GM21576 (cell line): ENCODE measurements around the gene BCO2.
"Not testable (repeated sequence)": the region's sequence is repeated elsewhere in the genome, so short reads cannot be mapped to it uniquely, and the experiment has no call there.

ENCODE experiments used
- ATAC-seq: cut with Tn5 transposase; IDR thresholded peaks from one replicate; pipeline ENCODE4 v1.9.1; 2021; ENCODE audit warnings: mild to moderate bottlenecking, moderate library complexity; ENCODE audit not compliant: unreplicated experiment

The BCO2 gene, protein sequence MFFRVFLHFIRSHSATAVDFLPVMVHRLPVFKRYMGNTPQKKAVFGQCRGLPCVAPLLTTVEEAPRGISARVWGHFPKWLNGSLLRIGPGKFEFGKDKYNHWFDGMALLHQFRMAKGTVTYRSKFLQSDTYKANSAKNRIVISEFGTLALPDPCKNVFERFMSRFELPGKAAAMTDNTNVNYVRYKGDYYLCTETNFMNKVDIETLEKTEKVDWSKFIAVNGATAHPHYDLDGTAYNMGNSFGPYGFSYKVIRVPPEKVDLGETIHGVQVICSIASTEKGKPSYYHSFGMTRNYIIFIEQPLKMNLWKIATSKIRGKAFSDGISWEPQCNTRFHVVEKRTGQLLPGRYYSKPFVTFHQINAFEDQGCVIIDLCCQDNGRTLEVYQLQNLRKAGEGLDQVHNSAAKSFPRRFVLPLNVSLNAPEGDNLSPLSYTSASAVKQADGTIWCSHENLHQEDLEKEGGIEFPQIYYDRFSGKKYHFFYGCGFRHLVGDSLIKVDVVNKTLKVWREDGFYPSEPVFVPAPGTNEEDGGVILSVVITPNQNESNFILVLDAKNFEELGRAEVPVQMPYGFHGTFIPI

GRCh38 chr11:112174789-112175598 is at the start of gene BCO2:
Gene BCO2, plus strand, starts transcription at chr11:112175512. Its CDS starts 90 bp downstream, at chr11:112175602.
- no peak for ATAC-seq

- ATAC-seq = no peak
Observed at GRCh38 chr11:112127056-112127455, 48.3 kb upstream of the BCO2 start.

DNA sequence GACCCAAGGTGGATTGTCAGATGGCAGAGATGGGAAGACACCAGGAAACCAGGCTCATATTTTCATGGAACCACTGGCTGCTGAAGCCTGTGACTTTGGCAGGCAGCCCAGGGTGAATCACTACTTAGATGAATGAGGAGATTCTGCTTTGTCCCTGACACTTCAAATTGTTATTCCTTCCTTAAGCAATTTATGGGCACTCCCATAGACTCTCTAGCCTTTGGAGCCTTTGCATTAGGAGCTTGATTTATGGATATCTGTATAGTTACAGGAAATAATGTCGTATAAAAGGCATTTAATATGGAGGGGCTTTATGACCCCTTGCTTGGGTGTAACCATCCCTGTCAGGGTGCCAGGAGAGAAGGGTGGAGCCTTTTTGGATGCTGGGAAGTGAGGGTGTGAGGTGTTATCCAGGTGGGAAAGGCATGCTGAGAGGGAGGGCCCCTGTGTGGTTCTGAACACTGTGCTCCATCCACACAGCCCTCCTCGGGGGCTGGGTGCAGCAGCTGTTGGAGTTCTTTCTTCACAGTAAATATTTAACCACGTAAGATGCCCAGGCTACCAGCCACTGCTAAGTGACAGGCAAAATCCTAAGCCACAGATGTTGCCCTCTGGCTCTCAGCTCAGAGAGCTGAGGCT is 46.7 kb upstream of the BCO2 start:
- ATAC-seq = no peak

DNA sequence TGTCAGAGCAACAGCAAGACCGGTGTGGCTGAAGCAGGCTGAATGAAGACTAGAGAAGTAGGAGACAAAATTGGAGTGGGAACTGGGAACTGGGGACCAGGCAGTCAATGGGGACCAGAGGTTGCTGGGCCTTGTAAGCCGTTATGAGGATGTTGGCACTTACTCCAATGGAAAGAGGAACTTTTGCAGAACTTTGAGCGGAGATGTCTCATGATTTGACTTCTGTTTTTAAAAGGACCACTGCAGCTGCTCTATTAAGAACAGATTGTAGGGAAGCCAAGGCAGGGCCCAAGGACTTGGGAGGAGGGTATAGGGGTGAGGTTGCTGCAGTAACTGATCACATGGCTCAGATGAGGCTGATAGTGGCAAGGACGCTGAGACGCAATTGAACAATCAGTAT is 45.7 kb upstream of the BCO2 start:
- no peak for ATAC-seq

- ATAC-seq = no peak
Observed at GRCh38 chr11:112132737-112133136, 42.6 kb upstream of the BCO2 start.

DNA sequence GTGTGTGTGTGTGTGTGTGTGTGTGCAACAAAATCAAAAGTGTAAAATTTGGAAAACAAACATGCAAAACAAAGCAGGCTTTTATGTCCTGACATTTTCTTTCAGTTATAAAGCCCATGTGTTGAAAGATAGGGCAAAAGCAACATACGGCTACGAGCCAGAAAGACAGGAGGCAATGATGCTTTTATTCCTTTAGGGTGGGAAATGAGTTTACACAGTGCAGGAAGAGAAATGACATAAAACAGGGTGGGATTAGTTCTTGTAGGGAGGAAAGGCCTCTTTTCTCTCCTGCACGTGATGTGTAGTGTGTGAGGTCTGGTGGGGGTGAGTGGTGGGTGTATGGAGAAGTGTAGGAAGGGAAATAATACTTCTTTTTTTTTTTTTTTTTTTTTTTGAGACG is 40.8 kb upstream of the BCO2 start:
- no peak for ATAC-seq

- ATAC-seq = no peak
Observed at GRCh38 chr11:112143597-112143996, 31.7 kb upstream of the BCO2 start.

GRCh38 chr11:112150517-112150916 is 24.8 kb upstream of the BCO2 start:
- ATAC-seq = no peak

DNA sequence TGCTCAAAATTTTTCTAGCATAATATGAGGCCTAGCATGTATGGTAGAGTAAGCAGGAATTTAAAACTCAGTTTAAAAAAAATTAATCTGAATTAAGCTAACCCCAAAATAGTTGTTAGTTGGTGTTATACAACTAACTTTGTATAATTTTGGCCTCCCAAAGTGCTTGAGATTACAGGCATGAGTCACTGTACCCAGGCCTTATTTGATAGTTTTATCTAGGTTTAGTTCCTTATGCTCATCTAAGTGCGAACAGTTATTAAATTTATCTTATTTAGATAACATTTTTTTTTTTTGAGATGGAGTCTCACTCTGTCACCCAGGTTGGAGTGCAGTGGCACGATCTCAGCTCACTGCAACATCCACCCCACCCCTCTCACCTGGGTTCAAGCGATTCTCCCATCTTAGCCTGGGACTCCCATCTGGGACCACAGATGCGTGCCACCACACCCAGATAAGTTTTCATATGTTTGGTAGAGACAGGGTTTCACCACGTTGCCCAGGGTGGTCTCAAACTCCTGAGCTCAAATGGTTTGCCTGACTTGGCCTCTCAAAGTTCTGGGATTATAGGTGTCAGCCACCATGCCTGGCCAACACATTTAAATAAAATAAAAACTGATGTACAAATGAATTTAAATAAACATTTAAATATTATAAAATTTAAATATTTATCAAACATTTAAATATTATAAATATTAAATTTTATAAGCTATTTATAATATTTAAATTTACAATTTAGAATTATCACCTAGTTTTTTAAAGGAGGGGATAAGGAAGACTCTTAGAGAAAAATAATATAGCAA is 19.0 kb upstream of the BCO2 start:
- no peak for ATAC-seq

- no peak for ATAC-seq
Observed at GRCh38 chr11:112156956-112157766, 18.2 kb upstream of the BCO2 start.

DNA sequence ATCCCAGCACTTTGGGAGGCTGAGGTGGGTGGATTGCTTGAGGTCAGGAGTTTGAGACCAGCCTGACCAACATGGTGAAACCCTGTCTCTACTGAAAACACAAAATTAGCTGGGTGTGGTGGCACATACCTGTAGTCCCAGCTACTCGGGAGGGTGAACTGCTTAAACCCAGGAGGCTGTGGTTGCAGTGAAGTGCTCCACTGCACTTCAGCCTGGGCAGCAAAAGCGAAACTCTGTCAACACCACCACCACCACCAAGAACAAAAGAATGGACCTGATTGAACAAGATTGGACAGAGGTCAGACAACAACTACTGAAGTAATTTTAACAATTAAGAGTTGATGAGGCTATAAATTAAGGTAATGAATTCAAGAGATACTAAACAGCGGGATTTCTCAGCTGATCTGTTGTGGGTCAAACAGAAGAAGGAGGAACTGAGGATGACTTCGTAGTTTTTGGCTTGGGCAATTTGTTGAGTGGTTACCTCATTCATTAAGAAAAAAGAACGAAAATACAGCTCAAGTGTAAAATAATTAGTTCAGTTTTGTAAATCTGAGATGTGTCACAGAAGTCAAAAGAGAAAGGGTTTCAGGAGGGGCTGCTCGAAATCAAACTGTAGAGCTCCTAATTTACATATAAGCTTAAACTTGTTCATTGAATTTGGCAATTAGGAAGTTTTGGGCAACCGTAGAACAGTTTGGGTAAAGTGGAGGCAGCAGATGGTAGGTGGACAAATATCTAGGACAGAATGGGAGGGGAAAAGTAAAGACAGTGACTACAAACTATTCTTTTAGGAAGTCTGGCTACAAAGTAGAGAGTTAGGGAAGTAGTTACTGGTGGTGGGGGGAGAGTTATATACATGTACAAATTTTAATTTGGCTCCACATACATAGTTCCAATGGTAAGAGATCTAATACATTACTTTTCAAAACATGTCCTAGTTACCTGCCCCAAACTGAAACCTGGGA is 15.9 kb upstream of the BCO2 start:
- no peak for ATAC-seq

GRCh38 chr11:112160091-112160848 is 15.0 kb upstream of the BCO2 start:
- ATAC-seq = no peak

DNA sequence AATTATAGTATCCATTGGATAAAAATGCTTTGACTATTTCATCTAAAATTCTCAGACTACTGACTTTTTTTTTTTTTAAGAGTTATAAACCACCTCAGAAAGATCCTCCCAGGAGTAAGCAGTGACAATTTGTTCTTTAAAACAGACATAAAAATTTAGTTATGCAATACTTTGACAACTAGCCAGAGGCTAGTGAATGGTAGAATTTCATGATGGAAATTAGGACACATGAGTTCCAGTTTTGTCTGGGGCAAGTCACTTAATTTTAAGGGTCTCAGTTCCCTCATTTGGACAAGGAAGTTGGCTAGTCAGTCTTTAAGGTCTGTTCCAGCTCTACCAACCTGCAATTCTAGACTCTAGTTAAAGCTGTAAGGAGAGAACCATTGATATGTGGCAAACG is 14.3 kb upstream of the BCO2 start:
- ATAC-seq = no peak

DNA sequence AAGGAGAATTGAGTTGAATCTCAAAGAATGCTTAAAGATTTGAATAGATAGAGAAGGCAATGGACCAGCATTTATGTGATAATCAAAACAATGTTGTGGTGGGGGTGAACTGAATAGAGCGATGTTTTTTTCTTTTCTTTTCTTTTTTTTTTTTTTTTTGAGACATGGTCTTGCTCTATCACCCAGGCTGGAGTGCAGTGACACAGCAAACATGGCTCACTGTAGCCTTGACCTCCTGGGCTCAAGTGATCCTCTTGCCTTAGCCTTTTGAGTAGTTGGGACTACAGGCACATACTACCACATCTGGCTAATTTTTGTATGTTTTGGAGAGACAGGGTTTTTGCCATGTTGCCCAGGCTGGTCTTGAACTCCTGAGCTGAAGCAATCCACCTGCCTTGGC is 13.1 kb upstream of the BCO2 start:
- not testable (repeated sequence) for ATAC-seq

DNA sequence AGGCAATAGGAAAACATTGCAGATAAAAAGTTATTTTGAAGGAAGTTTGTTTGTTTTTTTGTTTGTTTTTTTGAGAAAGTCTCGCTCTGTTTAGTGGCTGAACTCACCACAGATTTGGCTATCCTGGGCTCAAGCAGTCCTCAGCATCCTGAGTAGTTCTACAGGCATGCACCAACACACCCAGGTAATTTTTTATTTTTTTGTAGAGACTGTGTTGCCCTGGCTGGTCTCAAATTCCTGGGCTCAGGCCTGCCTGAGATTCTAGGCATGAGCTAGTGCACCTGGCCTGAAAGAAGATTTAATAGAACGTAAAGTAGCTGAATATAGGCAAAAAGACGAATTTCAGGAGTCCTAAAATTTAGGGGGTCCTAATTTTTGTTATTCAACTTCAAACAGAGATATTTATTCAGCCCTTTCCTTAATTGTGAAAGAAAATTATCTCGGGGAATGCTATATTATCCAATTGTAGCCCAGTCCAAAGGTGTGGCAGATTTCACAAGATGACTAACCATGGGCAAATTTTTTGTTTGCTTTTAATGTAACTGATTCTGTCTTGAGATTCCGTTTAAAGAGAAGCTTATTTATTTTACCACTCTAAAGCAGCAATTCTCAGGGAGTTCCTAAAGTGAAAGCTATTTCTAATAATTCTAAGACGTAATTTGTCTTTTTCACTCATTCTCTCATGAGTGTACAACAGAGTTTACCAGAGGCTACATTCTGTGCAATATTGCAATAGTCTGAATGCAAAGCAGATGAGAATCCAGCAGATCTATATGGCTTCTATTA is 12.4 kb upstream of the BCO2 start:
- ATAC-seq = no peak

DNA sequence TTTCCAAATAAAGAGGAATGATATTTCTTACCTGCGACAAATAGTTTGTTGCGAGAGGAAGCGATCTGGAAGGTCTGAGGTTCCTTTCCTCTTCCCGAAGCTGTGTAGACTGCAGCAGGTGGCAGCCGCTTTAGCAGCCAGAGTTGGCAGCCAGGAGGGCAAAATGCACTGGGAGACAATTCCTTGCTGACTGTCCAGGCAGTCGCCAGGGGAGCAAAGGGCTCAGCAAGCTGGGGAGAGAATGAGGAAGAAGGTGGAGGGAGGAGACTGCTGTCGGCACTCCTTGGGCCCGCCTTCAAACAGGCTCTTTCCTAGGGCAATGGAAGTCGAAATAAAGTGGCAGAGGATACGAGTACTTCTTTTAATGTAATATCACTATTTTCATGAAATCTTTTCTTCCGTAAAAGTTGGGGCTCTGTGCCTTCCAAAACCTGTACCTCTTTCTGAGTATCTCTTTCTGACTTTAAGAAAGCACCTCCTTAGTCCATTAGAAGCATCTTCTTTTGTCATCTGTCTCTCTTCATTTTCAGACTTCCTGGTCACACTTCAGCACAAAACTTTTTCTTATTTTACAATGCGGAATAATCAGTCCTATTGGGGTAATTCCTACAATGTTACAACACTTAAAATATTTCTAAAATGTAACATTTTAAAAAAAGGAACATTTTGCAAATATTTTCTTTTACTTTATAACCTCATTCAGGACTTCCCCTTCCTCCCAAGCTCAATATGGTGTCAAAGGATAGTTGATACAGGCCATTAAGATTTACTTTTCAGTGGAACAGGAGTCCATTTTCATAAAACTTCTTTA is 11.2 kb upstream of the BCO2 start, which contains the start of gene IL18:
IL18 (minus strand) TSS at position 220 of the 811 bp plus-strand sequence. CDS start 9,041 bp downstream, outside the sequence.
- no peak for ATAC-seq
